NCI-H1930 (cell line): ENCODE results near the gene LFNG.

Experiments
- DNase-seq, 2 experiments: peaks; one replicate each; lab custom pipeline; 2025; lab: John Stamatoyannopoulos, UW

LFNG gene

GRCh38 chr7:2572101-2572842 is 52.7 kb downstream of the LFNG start:
- no peak for DNase-seq

DNA sequence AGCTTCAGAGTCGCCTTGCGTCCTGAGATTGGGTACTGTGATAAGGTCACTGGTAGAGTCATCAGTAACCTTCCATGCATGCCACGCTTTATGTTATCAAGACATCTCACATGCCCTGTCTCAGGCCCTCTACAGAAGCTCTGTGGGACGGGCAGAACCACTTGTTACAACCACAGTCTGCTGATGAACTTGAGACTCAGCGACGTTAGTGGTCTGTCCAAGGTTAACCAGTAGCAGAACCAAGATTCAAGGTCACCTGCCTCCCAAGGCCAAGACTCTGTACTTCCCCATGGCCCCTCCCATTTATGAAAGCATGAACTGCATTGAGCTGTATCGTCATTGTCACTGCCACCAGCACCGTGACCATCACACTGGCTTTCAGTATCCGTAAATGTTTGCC is 54.2 kb downstream of the LFNG start:
- DNase-seq, result no peak

GRCh38 chr7:2575046-2575732 is 55.6 kb downstream of the LFNG start:
- no peak for DNase-seq

- DNase-seq, result no peak
Measured at GRCh38 chr7:2575733-2576340, 56.3 kb downstream of the LFNG start.

- DNase-seq, result no peak
Measured at GRCh38 chr7:2576742-2577491, 57.3 kb downstream of the LFNG start.
